Neuronal stem cell (in vitro differentiated cells): Measurements from ENCODE around the gene ANKDD1B.

Experiments used
- DNase-seq: peaks from one replicate; pipeline ENCODE4 v3.0.0-alpha.2; 2013; ENCODE audit warnings: low spot score
- H2AFZ ChIP-seq: one replicate; pipeline ENCODE4 v1.6.1; 2013; ENCODE audit warnings: mild to moderate bottlenecking, low read length, inconsistent platforms
- H2AK5ac ChIP-seq: 2 replicates; pipeline ENCODE4 v1.6.1; 2013; ENCODE audit warnings: low read depth, mild to moderate bottlenecking, inconsistent platforms, low read length, moderate library complexity, mixed read lengths
- H2BK120ac ChIP-seq: 2 replicates; pipeline ENCODE4 v1.6.1; 2013; ENCODE audit warnings: low read depth, mild to moderate bottlenecking, inconsistent platforms, low read length, moderate library complexity, mixed read lengths
- H2BK12ac ChIP-seq: one replicate; pipeline ENCODE4 v1.6.1; 2013; ENCODE audit warnings: low read length, inconsistent platforms
- H2BK15ac ChIP-seq: 2 replicates; pipeline ENCODE4 v1.6.1; 2013; ENCODE audit warnings: mild to moderate bottlenecking, low read length, inconsistent platforms, mixed read lengths
- H2BK5ac ChIP-seq: one replicate; pipeline ENCODE4 v1.6.1; 2013; ENCODE audit warnings: inconsistent platforms, mild to moderate bottlenecking, low read length, moderate library complexity
- H3K14ac ChIP-seq: one replicate; pipeline ENCODE4 v1.6.1; 2013; ENCODE audit warnings: low read length, inconsistent platforms
- H3K18ac ChIP-seq: 2 replicates; pipeline ENCODE4 v1.6.1; 2013; ENCODE audit warnings: low read length, inconsistent platforms
- H3K23ac ChIP-seq: 2 replicates; pipeline ENCODE4 v1.6.1; 2013; ENCODE audit warnings: low read depth, mild to moderate bottlenecking, mixed read lengths, low read length, inconsistent platforms; ENCODE audit not compliant: poor library complexity
- H3K27ac ChIP-seq: replicated peaks from 3 replicates; pipeline ENCODE4 v1.5.1; 2013; ENCODE audit warnings: low read length, inconsistent platforms
- H3K27me3 ChIP-seq, 3 experiments: 2 replicates each; pipeline ENCODE4 v1.6.1; 2013; ENCODE audit warnings: low read length in 3 of 3, mild to moderate bottlenecking in 2 of 3, inconsistent platforms in 1 of 3, low read depth in 1 of 3, mixed read lengths in 1 of 3, moderate library complexity in 1 of 3; ENCODE audit not compliant: control insufficient read depth in 3 of 3, insufficient read depth in 3 of 3
- H3K36me3 ChIP-seq, 2 donors: replicated peaks in 1 of 2; 2 replicates each; pipeline ENCODE4 v1.6.1; 2013; ENCODE audit warnings: low read length in 2 of 2; ENCODE audit not compliant: control insufficient read depth in 2 of 2, insufficient read depth in 2 of 2
- H3K4ac ChIP-seq: 2 replicates; pipeline ENCODE4 v1.6.1; 2013; ENCODE audit warnings: inconsistent platforms, mild to moderate bottlenecking, low read length, moderate library complexity
- H3K4me1 ChIP-seq, 2 donors: 1 replicate in 1 of 2; 2 replicates in 1 of 2; pipeline ENCODE4 v1.6.1; 2013; ENCODE audit warnings: low read length in 2 of 2, low read depth in 1 of 2; ENCODE audit not compliant: control insufficient read depth in 2 of 2, insufficient read depth in 1 of 2
- H3K4me2 ChIP-seq: one replicate; pipeline ENCODE4 v1.6.1; 2013; ENCODE audit warnings: mild to moderate bottlenecking, low read length, inconsistent platforms; ENCODE audit not compliant: insufficient read depth, poor library complexity, severe bottlenecking
- H3K4me3 ChIP-seq, 2 donors: 2 replicates each; pipeline ENCODE4 v1.5.1; 2013; ENCODE audit warnings: low read length in 2 of 2, mild to moderate bottlenecking in 2 of 2, inconsistent platforms in 1 of 2, moderate library complexity in 1 of 2
- H3K79me1 ChIP-seq: one replicate; pipeline ENCODE4 v1.6.1; 2013; ENCODE audit warnings: low read depth, mild to moderate bottlenecking, inconsistent platforms, low read length, moderate library complexity
- H3K9ac ChIP-seq: one replicate; pipeline ENCODE4 v1.6.1; 2013; ENCODE audit warnings: mild to moderate bottlenecking, low read depth, low read length, inconsistent platforms; ENCODE audit not compliant: poor library complexity
- H3K9me3 ChIP-seq, 2 donors: replicated peaks in 1 of 2; 2 replicates each; pipeline versions ENCODE3 to v1.6.1; 2013; ENCODE audit warnings: low read length in 2 of 2, mild to moderate bottlenecking in 2 of 2, inconsistent platforms in 1 of 2, low read depth in 1 of 2, mixed read lengths in 1 of 2, moderate library complexity in 1 of 2; ENCODE audit not compliant: control insufficient read depth in 2 of 2, insufficient read depth in 1 of 2
- H4K8ac ChIP-seq: one replicate; pipeline ENCODE4 v1.6.1; 2013; ENCODE audit warnings: low read depth, mild to moderate bottlenecking, inconsistent platforms, low read length, moderate library complexity
- H4K91ac ChIP-seq: one replicate; pipeline ENCODE4 v1.6.1; 2013; ENCODE audit warnings: low read length, low read depth, mild to moderate bottlenecking, inconsistent platforms; ENCODE audit not compliant: poor library complexity
- WGBS, 2 donors: extraction: QIAGEN DNeasy Blood & Tissue Kit; methylation state at CpG; one replicate each; pipeline ENCODE4 v1.1.7; 2013; ENCODE audit warnings: missing lambda C conversion rate in 2 of 2, mixed read lengths in 1 of 2; ENCODE audit not compliant: insufficient read length in 2 of 2, insufficient replicate concordance in 1 of 2; ENCODE audit errors: extremely low coverage in 2 of 2; 5-methylcytosine and 5-hydroxymethylcytosine counted together

Gene ANKDD1B

GRCh38 chr5:75670577-75670976 is 59.3 kb downstream of the ANKDD1B start:
- no peak overlapping the region for H2AK5ac ChIP-seq
- no peak overlapping the region for H2BK12ac ChIP-seq
- no peak overlapping the region for H4K91ac ChIP-seq
- no peak overlapping the region for H3K9ac ChIP-seq
- H4K8ac ChIP-seq = no peak overlapping the region
- no peaks in the 10 kb centered on the region for H3K79me1 ChIP-seq
- no peak overlapping the region for H3K23ac ChIP-seq
- no peak overlapping the region for H2BK5ac ChIP-seq
- no peak overlapping the region for H3K27ac ChIP-seq
- no peak overlapping the region for H3K4me3 ChIP-seq
- WGBS, 2 donors = no CpG with 5 or more reads among the region's 3 CpGs
- no peak overlapping the region for H2AFZ ChIP-seq
- H3K4me1 ChIP-seq = peaks cover 0 to 4% of the 10 kb centered on the region in 2 donors
- no peak overlapping the region for H3K4ac ChIP-seq
- no peak overlapping the region for H2BK120ac ChIP-seq
- H3K14ac ChIP-seq = no peak overlapping the region
- no peaks in the 10 kb centered on the region for H3K9me3 ChIP-seq
- H3K27me3 ChIP-seq = no peaks in the 10 kb centered on the region
- H2BK15ac ChIP-seq = no peak overlapping the region
- peaks cover 0 to 30% of the 10 kb centered on the region in 2 donors for H3K36me3 ChIP-seq
- no peak overlapping the region for H3K18ac ChIP-seq
- no peak overlapping the region for H3K4me2 ChIP-seq
- DNase-seq = no peak

GRCh38 chr5:75671506-75671905 is 60.3 kb downstream of the ANKDD1B start:
- peaks cover 0 to 4% of the 10 kb centered on the region in 2 donors for H3K4me1 ChIP-seq
- H3K23ac ChIP-seq = no peak overlapping the region
- H3K27me3 ChIP-seq = no peaks in the 10 kb centered on the region
- no peak overlapping the region for H2AFZ ChIP-seq
- DNase-seq = no peak
- H3K9ac ChIP-seq = no peak overlapping the region
- no peaks in the 10 kb centered on the region for H3K9me3 ChIP-seq
- no peak overlapping the region for H3K4me3 ChIP-seq
- H3K4ac ChIP-seq = no peak overlapping the region
- no peak overlapping the region for H2BK15ac ChIP-seq
- no peak overlapping the region for H3K18ac ChIP-seq
- H3K36me3 ChIP-seq = peaks cover 0 to 33% of the 10 kb centered on the region in 2 donors
- H2BK5ac ChIP-seq = no peak overlapping the region
- H2BK120ac ChIP-seq = no peak overlapping the region
- H3K79me1 ChIP-seq = no peaks in the 10 kb centered on the region
- WGBS, 2 donors = no CpG with 5 or more reads among the region's 2 CpGs
- no peak overlapping the region for H3K14ac ChIP-seq
- H3K27ac ChIP-seq = no peak overlapping the region
- no peak overlapping the region for H2AK5ac ChIP-seq
- H4K91ac ChIP-seq = no peak overlapping the region
- H2BK12ac ChIP-seq = no peak overlapping the region
- H3K4me2 ChIP-seq = no peak overlapping the region
- no peak overlapping the region for H4K8ac ChIP-seq

GRCh38 chr5:75672616-75673015 is 61.4 kb downstream of the ANKDD1B start:
- Histone ChIP-seq H3K4me2 (no peak overlapping the region), H2BK15ac (no peak overlapping the region), H3K4ac (no peak overlapping the region), H3K9me3 (no peaks in the 10 kb centered on the region), H2BK120ac (no peak overlapping the region), H3K79me1 (no peaks in the 10 kb centered on the region), H3K9ac (no peak overlapping the region), H3K23ac (no peak overlapping the region), H2BK12ac (no peak overlapping the region), H3K4me3 (no peak overlapping the region), H3K27ac (no peak overlapping the region), H3K27me3 (no peaks in the 10 kb centered on the region), H4K8ac (no peak overlapping the region), H3K36me3 (peaks cover 0 to 34% of the 10 kb centered on the region in 2 donors), H4K91ac (no peak overlapping the region), H3K14ac (no peak overlapping the region), H3K18ac (no peak overlapping the region), H2BK5ac (no peak overlapping the region), H2AFZ (no peak overlapping the region), H2AK5ac (no peak overlapping the region), H3K4me1 (peaks cover 0 to 2% of the 10 kb centered on the region in 2 donors)
- no peak for DNase-seq
- WGBS, 2 donors = no CpG with 5 or more reads among the region's 3 CpGs

GRCh38 chr5:75675783-75676182 is 64.5 kb downstream of the ANKDD1B start:
- Histone ChIP-seq H3K4me3 (no peak overlapping the region), H2BK5ac (no peak overlapping the region), H4K8ac (no peak overlapping the region), H3K79me1 (no peaks in the 10 kb centered on the region), H3K9ac (no peak overlapping the region), H3K27me3 (no peaks in the 10 kb centered on the region), H2AK5ac (no peak overlapping the region), H2BK120ac (no peak overlapping the region), H3K4me1 (peaks cover 0 to 2% of the 10 kb centered on the region in 2 donors), H2AFZ (no peak overlapping the region), H2BK12ac (no peak overlapping the region), H3K9me3 (no peaks in the 10 kb centered on the region), H3K18ac (no peak overlapping the region), H3K4me2 (no peak overlapping the region), H3K27ac (no peak overlapping the region), H3K4ac (no peak overlapping the region), H2BK15ac (no peak overlapping the region), H3K14ac (no peak overlapping the region), H3K23ac (no peak overlapping the region), H4K91ac (no peak overlapping the region), H3K36me3 (peaks cover 0 to 34% of the 10 kb centered on the region in 2 donors)
- no CpG with 5 or more reads among the region's 1 CpG for WGBS, 2 donors
- no peak for DNase-seq
